GM18520 (cell line): ENCODE measurements around the gene ZNF165.
A peak's percentile ranks its signal among the peaks of the same experiment; 100 is the strongest.
"Not testable (repeated sequence)": the region's sequence is repeated elsewhere in the genome, so short reads cannot be mapped to it uniquely, and the experiment has no call there.

Experiments used
- ATAC-seq: cut with Tn5 transposase; IDR thresholded peaks from one replicate; pipeline ENCODE4 v1.9.1; 2021; ENCODE audit not compliant: unreplicated experiment

Gene ZNF165

DNA sequence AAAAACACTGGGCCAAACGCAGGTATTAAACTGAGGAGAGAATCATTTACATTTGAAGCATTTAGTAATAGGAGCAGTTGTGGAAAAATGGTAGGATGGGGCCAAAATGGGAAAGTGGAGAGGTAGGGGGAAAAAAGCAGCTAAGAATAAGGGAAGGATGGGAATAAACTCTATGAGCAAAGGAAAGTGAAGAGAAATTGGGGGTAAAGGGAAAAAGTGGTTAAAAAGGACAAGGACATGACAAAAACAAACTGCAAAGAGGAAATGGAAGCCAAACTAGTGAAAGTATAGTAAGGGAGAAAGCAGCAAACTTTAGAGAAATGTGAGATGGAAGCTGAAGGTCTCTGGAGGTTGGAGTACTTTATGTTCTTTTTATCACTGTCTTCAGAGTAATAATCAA is 37.8 kb downstream of the ZNF165 start:
- no peak for ATAC-seq

DNA sequence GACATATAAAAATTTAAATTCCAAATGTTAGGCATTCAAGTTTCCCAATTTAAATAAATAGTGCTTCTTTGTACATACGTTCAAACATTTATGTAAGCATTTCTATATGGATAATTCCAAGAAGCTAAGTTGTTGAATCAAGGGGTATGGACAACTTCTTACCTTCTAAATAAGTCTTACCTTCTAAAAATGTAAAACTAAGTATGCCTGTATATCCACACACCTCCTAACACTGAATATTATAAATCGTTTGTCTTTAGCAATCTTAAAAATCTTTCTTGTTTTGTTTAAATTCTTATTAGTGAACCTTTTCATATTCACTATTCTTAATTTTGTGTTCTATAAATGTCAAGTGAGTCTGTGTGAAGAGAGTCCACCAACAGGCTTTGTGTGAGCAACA is 41.5 kb downstream of the ZNF165 start:
- no peak for ATAC-seq

DNA sequence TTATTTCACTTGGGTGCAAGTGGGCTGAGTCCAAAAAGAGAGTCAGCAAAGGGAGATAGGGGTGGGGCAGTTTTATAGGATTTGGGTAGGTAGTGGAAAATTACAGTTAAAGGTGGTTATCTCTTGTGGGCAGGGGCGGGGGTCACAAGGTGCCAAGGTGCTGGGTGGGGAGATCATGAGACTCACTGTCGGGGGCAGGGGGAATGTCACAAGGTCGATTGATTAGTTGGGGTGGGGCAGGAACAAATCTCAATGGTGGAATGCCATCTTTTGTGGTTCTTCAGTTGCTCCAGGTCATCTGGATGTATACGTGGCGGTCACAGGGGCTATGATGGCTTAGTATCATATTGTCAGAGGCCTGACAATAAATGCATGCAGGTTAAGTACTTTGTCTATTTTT is 41.9 kb downstream of the ZNF165 start:
- ATAC-seq, result not testable (repeated sequence)

DNA sequence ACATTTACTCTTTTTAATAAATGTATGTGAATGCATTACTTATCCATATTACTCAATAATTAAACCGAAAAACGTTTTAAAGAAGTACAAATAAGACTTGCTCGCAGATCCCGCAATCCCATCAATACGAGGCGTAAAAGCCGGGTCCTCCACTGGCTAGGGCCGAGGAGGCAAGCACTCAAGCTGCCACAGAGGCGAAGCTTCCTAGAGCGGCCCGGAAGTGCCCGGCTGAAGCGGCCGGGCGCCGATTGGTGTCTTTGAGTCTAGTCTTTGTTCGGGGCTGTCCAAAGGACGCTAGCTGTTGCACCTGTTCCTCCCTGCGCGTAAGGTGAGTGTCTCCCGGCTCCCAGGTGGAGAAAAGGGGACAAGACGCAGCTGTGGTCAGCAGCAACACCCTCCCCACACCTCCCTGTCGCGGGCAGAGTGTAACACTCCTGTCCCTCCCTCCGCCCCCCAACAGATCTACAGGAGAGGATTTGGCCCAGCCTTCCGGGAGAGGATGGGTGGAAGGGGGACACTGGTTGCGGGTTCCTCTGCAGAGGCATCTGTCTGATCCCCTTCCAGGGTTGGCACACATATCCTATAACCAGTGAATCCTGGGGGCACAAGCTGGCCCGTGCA is 44.1 kb downstream of the ZNF165 start, which contains the start of gene ZSCAN16:
Gene ZSCAN16, plus strand, starts transcription at position 260 of the 621 bp plus-strand sequence. CDS start 835 bp downstream, outside the sequence.
- peak; percentile 82 for ATAC-seq

GRCh38 chr6:28124971-28125353 is 44.6 kb downstream of the ZNF165 start:
- ATAC-seq, result peak; percentile 10

DNA sequence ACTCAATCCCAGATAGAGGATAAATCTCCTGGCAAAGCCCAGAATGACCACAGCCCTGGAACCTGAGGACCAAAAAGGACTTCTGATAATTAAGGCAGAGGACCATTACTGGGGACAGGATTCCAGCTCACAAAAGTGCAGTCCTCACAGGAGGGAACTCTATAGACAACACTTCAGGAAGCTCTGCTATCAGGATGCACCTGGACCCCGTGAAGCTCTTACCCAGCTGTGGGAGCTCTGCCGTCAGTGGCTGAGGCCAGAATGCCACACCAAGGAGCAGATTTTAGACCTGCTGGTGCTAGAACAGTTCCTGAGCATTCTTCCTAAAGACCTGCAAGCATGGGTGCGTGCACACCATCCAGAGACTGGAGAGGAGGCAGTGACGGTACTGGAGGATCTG is 45.0 kb downstream of the ZNF165 start:
- no peak for ATAC-seq

GRCh38 chr6:28134015-28134414 is 53.6 kb downstream of the ZNF165 start:
- ATAC-seq, result no peak

DNA sequence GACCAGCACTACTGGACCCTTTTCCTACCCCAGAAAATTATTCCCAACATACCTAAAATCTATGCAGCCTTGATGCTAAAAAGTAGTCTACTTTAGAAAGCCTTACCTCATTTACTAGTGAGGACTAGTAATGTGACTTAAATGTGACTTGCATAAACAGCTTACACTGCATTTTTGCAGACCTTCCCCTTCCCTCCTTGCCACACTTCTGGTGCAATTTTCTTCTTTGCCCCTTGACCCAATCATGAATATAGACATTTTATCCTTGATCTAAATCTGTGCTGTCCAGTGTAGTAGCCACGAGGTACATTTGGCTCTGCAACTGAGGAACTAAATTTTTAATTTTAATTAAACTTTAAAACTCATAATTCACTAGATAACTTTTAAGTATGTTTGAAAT is 54.3 kb downstream of the ZNF165 start:
- ATAC-seq, result no peak

GRCh38 chr6:28135393-28135792 is 55.0 kb downstream of the ZNF165 start:
- ATAC-seq, result no peak

- peak; percentile 34 for ATAC-seq
Measured at GRCh38 chr6:28136585-28137504, 56.5 kb downstream of the ZNF165 start.

GRCh38 chr6:28137505-28137981 is 57.2 kb downstream of the ZNF165 start:
- ATAC-seq, result peak; percentile 28
